Pons (tissue), 1 donor: ENCODE data around the gene DCP1B.
A peak's percentile ranks its signal among the peaks of the same experiment; 100 is the strongest.

Source experiments
- DNase-seq: peaks from one replicate; pipeline ENCODE4 v3.0.0-alpha.2; 2016; ENCODE audit warnings: low spot score

The DCP1B gene

GRCh38 chr12:2004113-2004929 lies at the start of gene DCP1B:
Gene DCP1B (minus strand): TSS chr12:2004457. CDS start chr12:2004431, 26 bp downstream.
- DNase-seq, result peak; percentile 94

GRCh38 chr12:2053691-2054090 lies 49.4 kb upstream of the DCP1B start:
- DNase-seq, result no peak

GRCh38 chr12:2052826-2053678 lies 48.8 kb upstream of the DCP1B start, which contains the start of gene CACNA1C:
Gene CACNA1C (plus strand): TSS chr12:2052987. CDS start chr12:2053563, 576 bp downstream.
- DNase-seq, result no peak

GRCh38 chr12:2051700-2052621 lies 47.7 kb upstream of the DCP1B start:
- DNase-seq, result no peak

- DNase-seq, result no peak
Measured at GRCh38 chr12:2049604-2050540, 45.6 kb upstream of the DCP1B start.

DNA sequence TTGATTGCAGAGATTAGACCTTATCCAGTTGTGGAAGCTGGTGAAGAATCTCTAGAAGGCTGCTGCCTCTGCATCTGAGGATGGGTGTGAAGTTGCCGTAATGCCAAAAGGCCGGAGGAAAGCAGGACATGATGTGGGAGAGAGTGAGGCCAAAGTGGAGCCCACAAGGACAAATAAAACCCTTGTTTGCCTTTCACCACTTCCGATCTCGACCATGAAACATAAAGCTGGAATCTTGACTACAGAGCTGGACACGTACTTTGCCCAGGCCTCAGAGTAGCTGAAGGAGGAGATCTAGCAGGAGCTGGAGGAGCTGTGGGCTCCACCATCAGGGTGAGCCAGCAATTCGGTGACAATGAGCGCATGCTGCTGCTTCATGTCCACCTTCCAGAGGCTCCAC lies 43.5 kb upstream of the DCP1B start:
- no peak for DNase-seq

DNA sequence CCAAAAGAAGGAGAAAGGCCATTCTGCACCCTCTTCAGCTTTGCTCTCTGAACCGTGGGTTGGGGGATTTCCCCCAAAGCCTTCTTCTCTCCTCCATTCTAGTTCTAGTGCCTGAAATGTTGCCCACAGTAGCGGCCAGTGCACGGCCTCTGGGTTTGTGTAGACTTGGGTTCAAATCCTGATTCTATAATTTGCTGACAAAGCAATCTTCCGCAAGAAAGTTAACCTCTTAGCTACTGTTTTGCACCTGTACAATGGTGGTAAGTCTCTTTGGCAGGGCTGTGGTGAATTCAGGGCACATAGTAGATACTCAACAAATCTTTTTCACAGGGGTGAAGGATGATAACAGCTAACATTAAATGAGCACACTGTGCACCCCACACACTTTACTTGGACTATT lies 42.7 kb upstream of the DCP1B start:
- no peak for DNase-seq

DNA sequence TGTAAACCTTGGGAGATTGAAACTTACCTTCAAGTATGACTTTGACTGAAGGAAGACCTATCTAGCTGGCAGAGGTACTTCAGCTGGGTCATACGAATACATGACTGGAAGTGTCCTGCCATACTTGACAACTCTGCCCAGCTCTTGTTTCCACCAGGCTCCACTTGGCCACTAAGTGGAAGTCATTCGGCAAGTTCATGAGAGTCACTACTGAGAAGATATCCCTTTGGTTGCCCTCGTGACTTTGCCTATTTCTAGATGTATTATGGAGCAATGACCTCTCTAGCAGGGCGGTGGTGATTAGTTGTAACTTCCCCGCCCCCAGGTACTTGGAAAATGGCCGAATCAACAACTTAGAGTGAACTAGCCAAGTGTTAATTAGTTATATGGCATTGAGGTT lies 39.9 kb upstream of the DCP1B start:
- DNase-seq, result no peak

DNA sequence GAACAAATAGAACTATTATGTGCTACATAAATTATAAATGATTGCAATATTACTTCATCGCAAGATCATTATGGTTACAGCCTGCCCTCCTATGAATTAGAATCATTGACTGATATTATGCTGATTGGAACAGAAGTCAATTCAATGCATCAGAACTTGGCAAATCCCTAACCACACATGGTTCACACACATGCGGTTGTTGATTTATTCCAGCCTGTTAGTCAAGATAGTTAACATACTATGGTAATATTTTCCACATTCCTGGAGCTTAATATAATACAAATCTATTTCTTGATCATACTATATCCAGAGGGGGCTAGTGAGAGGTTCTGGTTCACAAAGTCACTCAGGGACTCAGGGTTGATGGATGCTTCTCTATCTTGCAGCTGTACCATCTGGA lies 38.8 kb upstream of the DCP1B start:
- no peak for DNase-seq

GRCh38 chr12:2039034-2039433 lies 34.8 kb upstream of the DCP1B start:
- no peak for DNase-seq

- DNase-seq, result no peak
Measured at GRCh38 chr12:2035431-2036055, 31.3 kb upstream of the DCP1B start.

- DNase-seq, result peak; percentile 80
Measured at GRCh38 chr12:2034633-2035430, 30.6 kb upstream of the DCP1B start.

GRCh38 chr12:2032506-2032905 lies 28.2 kb upstream of the DCP1B start:
- peak; percentile 44 for DNase-seq

DNA sequence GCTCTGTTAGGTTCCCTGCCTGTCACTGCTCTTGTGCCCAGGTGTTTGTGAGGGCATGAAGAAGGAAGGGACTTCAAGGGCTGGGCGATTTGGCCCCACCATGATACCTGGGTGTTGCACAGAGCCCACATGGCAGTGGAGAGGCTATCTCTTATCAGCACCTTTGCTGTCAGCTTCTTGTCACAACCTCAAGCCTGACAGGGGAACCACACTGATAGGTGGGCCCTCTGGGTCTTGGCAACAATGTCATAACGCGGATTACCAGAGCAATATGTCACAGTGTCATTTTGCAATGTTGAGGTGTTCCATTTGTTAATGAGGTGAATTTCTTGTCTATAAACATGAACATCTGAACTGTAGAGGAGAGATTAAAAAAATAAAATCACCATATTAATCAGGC lies 25.6 kb upstream of the DCP1B start:
- DNase-seq, result no peak

- no peak for DNase-seq
Measured at GRCh38 chr12:2027351-2027750, 23.1 kb upstream of the DCP1B start.

DNA sequence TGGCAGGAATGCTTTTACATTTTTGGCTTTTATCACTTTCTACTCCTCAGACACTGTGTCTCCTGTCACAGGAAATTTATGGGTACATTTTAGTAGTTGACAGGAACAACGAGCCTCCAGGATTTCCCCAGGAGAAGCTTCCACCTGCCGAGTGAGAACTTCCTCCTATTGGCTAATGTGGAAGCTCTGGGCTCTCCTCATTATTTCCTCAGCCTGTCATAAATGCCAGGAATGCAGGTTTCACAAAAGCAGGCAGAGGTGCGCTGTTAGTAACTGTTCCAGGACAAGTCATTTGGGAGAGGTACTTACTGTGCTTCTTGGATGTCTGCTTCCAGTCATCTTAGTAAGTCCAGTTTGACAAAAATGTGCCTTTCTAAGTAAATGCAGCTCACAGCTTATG lies 19.1 kb upstream of the DCP1B start:
- no peak for DNase-seq

DNA sequence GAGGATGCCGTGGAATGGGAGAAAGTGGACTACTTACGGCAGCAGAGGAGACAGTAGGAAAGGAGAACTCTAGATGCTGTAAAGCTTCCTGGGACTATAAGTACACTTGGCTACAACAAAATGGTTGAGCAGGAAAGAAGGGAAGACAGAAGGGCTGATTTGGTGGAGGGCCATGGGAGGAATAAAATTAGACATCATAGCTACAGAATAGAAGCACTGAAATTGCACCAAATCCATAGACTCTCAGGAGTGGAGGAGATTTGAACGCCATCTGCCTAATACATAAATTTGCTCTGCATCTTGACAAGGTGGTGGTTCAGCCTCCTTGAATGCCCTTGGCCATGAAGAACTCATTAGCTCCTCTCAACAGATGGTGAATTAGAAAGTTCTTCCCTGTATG lies 16.3 kb upstream of the DCP1B start:
- DNase-seq, result no peak

DNA sequence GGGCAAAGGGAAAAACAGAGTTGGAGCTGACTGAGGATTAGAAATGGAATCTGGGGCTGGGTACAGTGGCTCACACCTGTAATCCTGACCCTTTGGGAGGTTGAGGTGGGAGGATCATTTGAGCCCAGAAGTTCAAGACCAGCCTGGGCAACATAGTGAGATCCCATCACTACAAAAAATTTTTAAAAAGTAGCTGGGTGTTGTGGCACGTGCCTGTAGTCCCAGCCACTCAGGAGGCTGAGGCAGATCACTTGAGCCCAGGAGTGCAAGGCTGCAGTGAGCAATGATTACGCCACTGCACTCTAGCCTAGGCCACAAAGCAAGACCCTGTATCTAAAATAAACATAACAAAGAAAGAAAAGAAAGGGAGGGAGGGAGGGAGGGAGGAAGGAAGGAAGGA lies 14.9 kb upstream of the DCP1B start:
- no peak for DNase-seq

- DNase-seq, result no peak
Measured at GRCh38 chr12:2018391-2018790, 14.1 kb upstream of the DCP1B start.
